Kidney glomerular epithelial cell (primary cell): ENCODE data around the gene PATJ.
"Not testable (repeated sequence)": the region's sequence is repeated elsewhere in the genome, so short reads cannot be mapped to it uniquely, and the experiment has no call there.

Source experiments
- DNase-seq: peaks from one replicate; lab custom pipeline; 2025; lab: John Stamatoyannopoulos, UW

Gene PATJ

GRCh38 chr1:61948685-61949084, 206.4 kb downstream of the PATJ start:
- DNase-seq, result not testable (repeated sequence)

- DNase-seq, result peak; percentile 64
These were observed 208.1 kb downstream of the PATJ start for GRCh38 chr1:61950418-61950817.

GRCh38 chr1:61951731-61952580, 209.7 kb downstream of the PATJ start:
- peak; percentile 73 for DNase-seq

- DNase-seq, result no peak
These were observed 210.4 kb downstream of the PATJ start for GRCh38 chr1:61952675-61953074.

GRCh38 chr1:61953076-61953789, 211.0 kb downstream of the PATJ start:
- DNase-seq, result no peak

- DNase-seq, result no peak
These were observed 211.5 kb downstream of the PATJ start for GRCh38 chr1:61953790-61954150.

GRCh38 chr1:61955261-61955660, 213.0 kb downstream of the PATJ start:
- no peak for DNase-seq

- DNase-seq, result no peak
These were observed 213.9 kb downstream of the PATJ start for GRCh38 chr1:61956016-61956645.

GRCh38 chr1:61956784-61957183, 214.5 kb downstream of the PATJ start:
- DNase-seq, result no peak

- DNase-seq, result peak; percentile 84
These were observed 218.7 kb downstream of the PATJ start for GRCh38 chr1:61961009-61961408.

GRCh38 chr1:61962631-61963030, 220.4 kb downstream of the PATJ start:
- no peak for DNase-seq

- not testable (repeated sequence) for DNase-seq
These were observed 224.4 kb downstream of the PATJ start for GRCh38 chr1:61966450-61967225.

GRCh38 chr1:61967750-61968149, 225.5 kb downstream of the PATJ start:
- peak; percentile 73 for DNase-seq

GRCh38 chr1:61968869-61969268, 226.6 kb downstream of the PATJ start:
- DNase-seq, result no peak

- no peak for DNase-seq
These were observed 231.0 kb downstream of the PATJ start for GRCh38 chr1:61973100-61973837.

GRCh38 chr1:61975638-61976037, 233.4 kb downstream of the PATJ start:
- DNase-seq, result no peak

- no peak for DNase-seq
These were observed 234.3 kb downstream of the PATJ start for GRCh38 chr1:61976566-61976965.

GRCh38 chr1:61978796-61979195, 236.5 kb downstream of the PATJ start:
- no peak for DNase-seq

- DNase-seq, result no peak
These were observed 237.4 kb downstream of the PATJ start for GRCh38 chr1:61979729-61980128.

GRCh38 chr1:61980561-61980960, 238.3 kb downstream of the PATJ start:
- DNase-seq, result no peak

- DNase-seq, result no peak
These were observed 239.8 kb downstream of the PATJ start for GRCh38 chr1:61981870-61982660.
